Measurements from ENCODE around the gene NAALADL2. TPM values are rescaled to one million over a fixed set of nuclear protein-coding genes. Genes with fewer than 3 reads are reported as not detected.

NAALADL2 gene
- total RNA-seq, 1 experiment from 2014 or later, result 0.36 TPM

GRCh38 chr3:175308097-175308496 is 449.0 kb downstream of the NAALADL2 start:
- DNase-seq (ENCODE audit: low read depth), result no peak

GRCh38 chr3:175310046-175310445 is 450.9 kb downstream of the NAALADL2 start:
- DNase-seq (ENCODE audit: low read depth), result no peak

GRCh38 chr3:175311404-175311803 is 452.3 kb downstream of the NAALADL2 start:
- no peak for DNase-seq (ENCODE audit: low read depth)

GRCh38 chr3:175311946-175312345 is 452.8 kb downstream of the NAALADL2 start:
- no peak for DNase-seq (ENCODE audit: low read depth)

- no peak for DNase-seq (ENCODE audit: low read depth)
Measured at GRCh38 chr3:175312791-175313190, 453.7 kb downstream of the NAALADL2 start.

- no peak for DNase-seq (ENCODE audit: low read depth)
Measured at GRCh38 chr3:175316799-175317198, 457.7 kb downstream of the NAALADL2 start.

GRCh38 chr3:175325440-175325839 is 466.3 kb downstream of the NAALADL2 start:
- no peak for DNase-seq (ENCODE audit: low read depth)

- DNase-seq (ENCODE audit: low read depth), result no peak
Measured at GRCh38 chr3:175326041-175326440, 466.9 kb downstream of the NAALADL2 start.

GRCh38 chr3:175329373-175329772 is 470.2 kb downstream of the NAALADL2 start:
- no peak for DNase-seq (ENCODE audit: low read depth)

- DNase-seq (ENCODE audit: low read depth), result no peak
Measured at GRCh38 chr3:175335229-175335628, 476.1 kb downstream of the NAALADL2 start.

GRCh38 chr3:175336406-175337133 is 477.4 kb downstream of the NAALADL2 start:
- DNase-seq (ENCODE audit: low read depth), result no peak

GRCh38 chr3:175337631-175338030 is 478.5 kb downstream of the NAALADL2 start:
- no peak for DNase-seq (ENCODE audit: low read depth)

GRCh38 chr3:175338775-175339535 is 479.8 kb downstream of the NAALADL2 start:
- DNase-seq (ENCODE audit: low read depth), result no peak

GRCh38 chr3:175340338-175341015 is 481.3 kb downstream of the NAALADL2 start:
- no peak for DNase-seq (ENCODE audit: low read depth)

- no peak for DNase-seq (ENCODE audit: low read depth)
Measured at GRCh38 chr3:175342196-175342595, 483.1 kb downstream of the NAALADL2 start.

- no peak for DNase-seq (ENCODE audit: low read depth)
Measured at GRCh38 chr3:175343946-175344345, 484.8 kb downstream of the NAALADL2 start.

- DNase-seq (ENCODE audit: low read depth), result peak; percentile 27
Measured at GRCh38 chr3:175346573-175347356, 487.6 kb downstream of the NAALADL2 start.

- no peak for DNase-seq (ENCODE audit: low read depth)
Measured at GRCh38 chr3:175349168-175349567, 490.0 kb downstream of the NAALADL2 start.

- DNase-seq (ENCODE audit: low read depth), result no peak
Measured at GRCh38 chr3:175355801-175356335, 496.7 kb downstream of the NAALADL2 start.

- no peak for DNase-seq (ENCODE audit: low read depth)
Measured at GRCh38 chr3:175356899-175357324, 497.8 kb downstream of the NAALADL2 start.

GRCh38 chr3:175357758-175358157 is 498.6 kb downstream of the NAALADL2 start:
- no peak for DNase-seq (ENCODE audit: low read depth)

All from RPMI7951 (cell line).